Activated T-cell treated with anti-CD3 and anti-CD28 coated beads, Interleukin-2, amount 50 U/mL, for 24 hours (primary cell): ENCODE measurements around the gene SYTL3.

Experiments
- DNase-seq: peaks from one replicate; pipeline ENCODE4 v3.0.0-alpha.2; 2020
- H3K27ac Mint-ChIP-seq: 2 replicates; pipeline ENCODE4 v1.8.0; 2020; ENCODE audit warnings: mild to moderate bottlenecking, mixed read lengths
- H3K27me3 Mint-ChIP-seq: 2 replicates; pipeline ENCODE4 v1.8.0; 2020; ENCODE audit warnings: mixed read lengths
- H3K36me3 Mint-ChIP-seq: 2 replicates; pipeline ENCODE4 v1.8.0; 2020; ENCODE audit warnings: low read depth, mixed read lengths
- H3K4me1 Mint-ChIP-seq: 2 replicates; pipeline ENCODE4 v1.8.0; 2020; ENCODE audit warnings: low read depth, mixed read lengths
- H3K4me3 Mint-ChIP-seq: 2 replicates; pipeline ENCODE4 v1.8.0; 2020; ENCODE audit warnings: mild to moderate bottlenecking, moderate library complexity, mixed read lengths
- H3K9me3 Mint-ChIP-seq: 2 replicates; pipeline ENCODE4 v1.8.0; 2020; ENCODE audit warnings: mixed read lengths

SYTL3 gene

GRCh38 chr6:158753811-158754210 lies 104.0 kb downstream of the SYTL3 start:
- Mint-ChIP-seq H3K4me1 (no peaks in the 10 kb centered on the region), H3K27me3 (no peaks in the 10 kb centered on the region), H3K4me3 (no peak overlapping the region), H3K36me3 (peaks cover 84% of the 10 kb centered on the region), H3K9me3 (no peaks in the 10 kb centered on the region), H3K27ac (no peak overlapping the region)
- no peak for DNase-seq

GRCh38 chr6:158754738-158755137 lies 104.9 kb downstream of the SYTL3 start:
- Mint-ChIP-seq H3K36me3 (peaks cover 89% of the 10 kb centered on the region), H3K4me1 (no peaks in the 10 kb centered on the region), H3K27me3 (no peaks in the 10 kb centered on the region), H3K27ac (peak overlapping the region; percentile 44), H3K9me3 (no peaks in the 10 kb centered on the region), H3K4me3 (no peak overlapping the region)
- DNase-seq: no peak

GRCh38 chr6:158755636-158756035 lies 105.8 kb downstream of the SYTL3 start:
- H3K27me3 Mint-ChIP-seq: no peaks in the 10 kb centered on the region
- H3K27ac Mint-ChIP-seq: no peak overlapping the region
- H3K4me1 Mint-ChIP-seq: no peaks in the 10 kb centered on the region
- DNase-seq: no peak
- peaks cover 89% of the 10 kb centered on the region for H3K36me3 Mint-ChIP-seq
- H3K9me3 Mint-ChIP-seq: no peaks in the 10 kb centered on the region
- H3K4me3 Mint-ChIP-seq: no peak overlapping the region

- no peaks in the 10 kb centered on the region for H3K9me3 Mint-ChIP-seq
- no peak overlapping the region for H3K4me3 Mint-ChIP-seq
- DNase-seq: no peak
- peaks cover 89% of the 10 kb centered on the region for H3K36me3 Mint-ChIP-seq
- H3K27me3 Mint-ChIP-seq: no peaks in the 10 kb centered on the region
- no peaks in the 10 kb centered on the region for H3K4me1 Mint-ChIP-seq
- peak overlapping the region; percentile 74 for H3K27ac Mint-ChIP-seq
Measured at GRCh38 chr6:158756126-158756525, 106.3 kb downstream of the SYTL3 start.

- peaks cover 87% of the 10 kb centered on the region for H3K36me3 Mint-ChIP-seq
- H3K27ac Mint-ChIP-seq: peak overlapping the region; percentile 53
- H3K9me3 Mint-ChIP-seq: no peaks in the 10 kb centered on the region
- no peaks in the 10 kb centered on the region for H3K27me3 Mint-ChIP-seq
- H3K4me1 Mint-ChIP-seq: no peaks in the 10 kb centered on the region
- no peak overlapping the region for H3K4me3 Mint-ChIP-seq
- no peak for DNase-seq
Measured at GRCh38 chr6:158756977-158757752, 107.3 kb downstream of the SYTL3 start.

- Mint-ChIP-seq H3K27me3 (no peaks in the 10 kb centered on the region), H3K27ac (peak overlapping the region; percentile 53), H3K36me3 (peaks cover 87% of the 10 kb centered on the region), H3K9me3 (no peaks in the 10 kb centered on the region), H3K4me1 (no peaks in the 10 kb centered on the region), H3K4me3 (no peak overlapping the region)
- DNase-seq: no peak
Measured at GRCh38 chr6:158757753-158758090, 107.9 kb downstream of the SYTL3 start.

- Mint-ChIP-seq H3K4me1 (no peaks in the 10 kb centered on the region), H3K4me3 (no peak overlapping the region), H3K9me3 (no peaks in the 10 kb centered on the region), H3K36me3 (peaks cover 92% of the 10 kb centered on the region), H3K27ac (peak overlapping the region; percentile 53), H3K27me3 (no peaks in the 10 kb centered on the region)
- no peak for DNase-seq
Measured at GRCh38 chr6:158758451-158758860, 108.6 kb downstream of the SYTL3 start.

GRCh38 chr6:158758941-158759479 lies 109.2 kb downstream of the SYTL3 start:
- H3K4me3 Mint-ChIP-seq: no peak overlapping the region
- H3K4me1 Mint-ChIP-seq: no peaks in the 10 kb centered on the region
- DNase-seq: no peak
- no peaks in the 10 kb centered on the region for H3K27me3 Mint-ChIP-seq
- peak overlapping the region; percentile 53 for H3K27ac Mint-ChIP-seq
- H3K9me3 Mint-ChIP-seq: no peaks in the 10 kb centered on the region
- H3K36me3 Mint-ChIP-seq: peaks cover 93% of the 10 kb centered on the region

- Mint-ChIP-seq H3K36me3 (peaks cover 93% of the 10 kb centered on the region), H3K4me3 (no peak overlapping the region), H3K27ac (peak overlapping the region; percentile 82), H3K27me3 (no peaks in the 10 kb centered on the region), H3K9me3 (no peaks in the 10 kb centered on the region), H3K4me1 (no peaks in the 10 kb centered on the region)
- no peak for DNase-seq
Measured at GRCh38 chr6:158759966-158760617, 110.2 kb downstream of the SYTL3 start.

GRCh38 chr6:158760618-158761250 lies 110.9 kb downstream of the SYTL3 start:
- Mint-ChIP-seq H3K36me3 (peaks cover 93% of the 10 kb centered on the region), H3K9me3 (no peaks in the 10 kb centered on the region), H3K27me3 (no peaks in the 10 kb centered on the region), H3K4me1 (no peaks in the 10 kb centered on the region), H3K4me3 (no peak overlapping the region), H3K27ac (peak overlapping the region; percentile 76)
- no peak for DNase-seq

GRCh38 chr6:158761746-158762145 lies 111.9 kb downstream of the SYTL3 start:
- Mint-ChIP-seq H3K9me3 (no peaks in the 10 kb centered on the region), H3K27ac (peak overlapping the region; percentile 76), H3K4me3 (no peak overlapping the region), H3K27me3 (no peaks in the 10 kb centered on the region), H3K36me3 (peaks cover 96% of the 10 kb centered on the region), H3K4me1 (no peaks in the 10 kb centered on the region)
- no peak for DNase-seq

GRCh38 chr6:158762787-158763433 lies 113.1 kb downstream of the SYTL3 start:
- Mint-ChIP-seq H3K27me3 (no peaks in the 10 kb centered on the region), H3K36me3 (peaks cover 98% of the 10 kb centered on the region), H3K27ac (peak overlapping the region; percentile 69), H3K4me3 (no peak overlapping the region), H3K9me3 (no peaks in the 10 kb centered on the region), H3K4me1 (no peaks in the 10 kb centered on the region)
- DNase-seq: no peak

GRCh38 chr6:158763434-158764182 lies 113.8 kb downstream of the SYTL3 start:
- Mint-ChIP-seq H3K27me3 (no peaks in the 10 kb centered on the region), H3K4me1 (no peaks in the 10 kb centered on the region), H3K27ac (peak overlapping the region; percentile 85), H3K9me3 (no peaks in the 10 kb centered on the region), H3K36me3 (peaks cover 98% of the 10 kb centered on the region), H3K4me3 (no peak overlapping the region)
- DNase-seq: no peak
